G401.6 (cell line): ENCODE results near the gene KCNA10.
A peak's percentile ranks its signal among the peaks of the same experiment; 100 is the strongest.

Experiments used
- FAIRE-seq: peaks from 2 replicates; lab custom pipeline; 2012; peaks lifted over from hg19 to GRCh38; lab: Jason Lieb, UNC

The KCNA10 gene

GRCh38 chr1:110495926-110496600, 22.9 kb downstream of the KCNA10 start:
- peak; percentile 68 for FAIRE-seq

- no peak for FAIRE-seq
These were observed 24.2 kb downstream of the KCNA10 start for GRCh38 chr1:110494522-110495406.

- no peak for FAIRE-seq
These were observed 24.9 kb downstream of the KCNA10 start for GRCh38 chr1:110494036-110494435.

- FAIRE-seq, result no peak
These were observed 25.8 kb downstream of the KCNA10 start for GRCh38 chr1:110493059-110493699.

- FAIRE-seq, result no peak
These were observed 26.4 kb downstream of the KCNA10 start for GRCh38 chr1:110492573-110492972.

GRCh38 chr1:110490791-110491451, 28.1 kb downstream of the KCNA10 start:
- no peak for FAIRE-seq

- FAIRE-seq, result no peak
These were observed 28.9 kb downstream of the KCNA10 start for GRCh38 chr1:110489973-110490542.

- FAIRE-seq, result no peak
These were observed 29.6 kb downstream of the KCNA10 start for GRCh38 chr1:110489406-110489805.

GRCh38 chr1:110488867-110489266, 30.1 kb downstream of the KCNA10 start:
- FAIRE-seq, result no peak

- FAIRE-seq, result no peak
These were observed 30.8 kb downstream of the KCNA10 start for GRCh38 chr1:110488161-110488560.

GRCh38 chr1:110487726-110488125, 31.2 kb downstream of the KCNA10 start:
- FAIRE-seq, result no peak

- no peak for FAIRE-seq
These were observed 33.2 kb downstream of the KCNA10 start for GRCh38 chr1:110485725-110486124.

- FAIRE-seq, result no peak
These were observed 34.2 kb downstream of the KCNA10 start for GRCh38 chr1:110484801-110485200.

- FAIRE-seq, result no peak
These were observed 35.7 kb downstream of the KCNA10 start for GRCh38 chr1:110483308-110483685.

- no peak for FAIRE-seq
These were observed 36.2 kb downstream of the KCNA10 start for GRCh38 chr1:110482662-110483307.

- no peak for FAIRE-seq
These were observed 36.9 kb downstream of the KCNA10 start for GRCh38 chr1:110481968-110482623.

GRCh38 chr1:110480356-110481096, 38.4 kb downstream of the KCNA10 start:
- FAIRE-seq, result no peak

- FAIRE-seq, result no peak
These were observed 40.1 kb downstream of the KCNA10 start for GRCh38 chr1:110478886-110479285.

- no peak for FAIRE-seq
These were observed 40.9 kb downstream of the KCNA10 start for GRCh38 chr1:110477967-110478640.

- no peak for FAIRE-seq
These were observed 41.5 kb downstream of the KCNA10 start for GRCh38 chr1:110477445-110477957.
